Adipocyte (in vitro differentiated cells): ENCODE results near the gene OR6X1.

Experiments used
- DNase-seq: peaks from one replicate; pipeline ENCODE4 v3.0.0-alpha.2; 2015; ENCODE audit warnings: low read depth
- H3K27me3 ChIP-seq: replicated peaks from 2 replicates; pipeline ENCODE4 v1.7.0; 2013; ENCODE audit warnings: mild to moderate bottlenecking, low read length, moderate library complexity; ENCODE audit not compliant: control insufficient read depth, insufficient read depth
- H3K36me3 ChIP-seq: 2 replicates; pipeline ENCODE4 v1.7.0; 2013; ENCODE audit warnings: low read length, mild to moderate bottlenecking, moderate library complexity; ENCODE audit not compliant: control insufficient read depth, insufficient read depth, severe bottlenecking
- H3K4me1 ChIP-seq: 2 replicates; pipeline ENCODE4 v1.7.0; 2013; ENCODE audit warnings: mild to moderate bottlenecking, low read length, moderate library complexity; ENCODE audit not compliant: control insufficient read depth, insufficient read depth
- H3K4me3 ChIP-seq: 2 replicates; pipeline ENCODE4 v1.7.0; 2013; ENCODE audit warnings: mild to moderate bottlenecking, low read length, moderate library complexity
- H3K9ac ChIP-seq: 2 replicates; pipeline ENCODE4 v1.7.0; 2013; ENCODE audit warnings: mild to moderate bottlenecking, low read length, moderate library complexity
- H3K9me3 ChIP-seq: 2 replicates; pipeline ENCODE4 v1.7.0; 2013; ENCODE audit warnings: mild to moderate bottlenecking, low read length, moderate library complexity; ENCODE audit not compliant: control insufficient read depth

The OR6X1 gene

GRCh38 chr11:123775715-123776549 lies 21.6 kb upstream of the OR6X1 start:
- Histone ChIP-seq H3K4me1 (no peaks in the 10 kb centered on the region), H3K4me3 (no peak overlapping the region), H3K36me3 (no peaks in the 10 kb centered on the region), H3K9me3 (no peaks in the 10 kb centered on the region), H3K27me3 (no peaks in the 10 kb centered on the region), H3K9ac (no peak overlapping the region)
- no peak for DNase-seq

- Histone ChIP-seq H3K4me3 (no peak overlapping the region), H3K9ac (no peak overlapping the region), H3K4me1 (no peaks in the 10 kb centered on the region), H3K36me3 (no peaks in the 10 kb centered on the region), H3K9me3 (no peaks in the 10 kb centered on the region), H3K27me3 (no peaks in the 10 kb centered on the region)
- DNase-seq = no peak
These were observed 21.0 kb upstream of the OR6X1 start for GRCh38 chr11:123775289-123775688.

- no peaks in the 10 kb centered on the region for H3K9me3 ChIP-seq
- no peak overlapping the region for H3K9ac ChIP-seq
- no peaks in the 10 kb centered on the region for H3K36me3 ChIP-seq
These were observed 19.6 kb upstream of the OR6X1 start for GRCh38 chr11:123773959-123774358.

GRCh38 chr11:123773026-123773425 lies 18.7 kb upstream of the OR6X1 start:
- H3K4me3 ChIP-seq = no peak overlapping the region
- H3K36me3 ChIP-seq = no peaks in the 10 kb centered on the region
- H3K9ac ChIP-seq = no peak overlapping the region

More at GRCh38 chr11:123773959-123774358, 19.6 kb upstream of the OR6X1 start:
- Histone ChIP-seq H3K4me3 (no peak overlapping the region), H3K4me1 (no peaks in the 10 kb centered on the region), H3K27me3 (no peaks in the 10 kb centered on the region)
- DNase-seq = no peak

GRCh38 chr11:123771664-123772063 lies 17.3 kb upstream of the OR6X1 start:
- no peak for DNase-seq
- Histone ChIP-seq H3K9me3 (no peaks in the 10 kb centered on the region), H3K27me3 (no peaks in the 10 kb centered on the region), H3K9ac (no peak overlapping the region), H3K4me3 (no peak overlapping the region), H3K4me1 (no peaks in the 10 kb centered on the region), H3K36me3 (no peaks in the 10 kb centered on the region)

More at GRCh38 chr11:123773026-123773425, 18.7 kb upstream of the OR6X1 start:
- no peaks in the 10 kb centered on the region for H3K27me3 ChIP-seq
- H3K9me3 ChIP-seq = no peaks in the 10 kb centered on the region
- H3K4me1 ChIP-seq = no peaks in the 10 kb centered on the region
- DNase-seq = no peak

GRCh38 chr11:123770712-123771111 lies 16.4 kb upstream of the OR6X1 start:
- Histone ChIP-seq H3K27me3 (no peaks in the 10 kb centered on the region), H3K36me3 (no peaks in the 10 kb centered on the region), H3K4me3 (no peak overlapping the region), H3K9me3 (no peaks in the 10 kb centered on the region), H3K9ac (no peak overlapping the region), H3K4me1 (no peaks in the 10 kb centered on the region)
- no peak for DNase-seq

- peaks cover 15% of the 10 kb centered on the region for H3K9me3 ChIP-seq
- DNase-seq = no peak
These were observed 11.3 kb upstream of the OR6X1 start for GRCh38 chr11:123765601-123766000.

GRCh38 chr11:123762422-123762821 lies 8.1 kb upstream of the OR6X1 start:
- Histone ChIP-seq H3K36me3 (no peaks in the 10 kb centered on the region), H3K9me3 (peaks cover 15% of the 10 kb centered on the region), H3K9ac (no peak overlapping the region), H3K4me1 (no peaks in the 10 kb centered on the region), H3K4me3 (no peak overlapping the region), H3K27me3 (no peaks in the 10 kb centered on the region)
- no peak for DNase-seq

More at GRCh38 chr11:123765601-123766000, 11.3 kb upstream of the OR6X1 start:
- no peaks in the 10 kb centered on the region for H3K36me3 ChIP-seq
- H3K4me1 ChIP-seq = no peaks in the 10 kb centered on the region
- H3K27me3 ChIP-seq = no peaks in the 10 kb centered on the region
- H3K4me3 ChIP-seq = no peak overlapping the region
- H3K9ac ChIP-seq = no peak overlapping the region

- no peaks in the 10 kb centered on the region for H3K36me3 ChIP-seq
- H3K4me1 ChIP-seq = no peaks in the 10 kb centered on the region
- H3K4me3 ChIP-seq = no peak overlapping the region
- peaks cover 6% of the 10 kb centered on the region for H3K27me3 ChIP-seq
- no peak for DNase-seq
- peaks cover 15% of the 10 kb centered on the region for H3K9me3 ChIP-seq
- H3K9ac ChIP-seq = no peak overlapping the region
These were observed 6.6 kb upstream of the OR6X1 start for GRCh38 chr11:123760894-123761293.

GRCh38 chr11:123757976-123758375 lies 3.7 kb upstream of the OR6X1 start:
- DNase-seq = no peak
- Histone ChIP-seq H3K27me3 (peaks cover 14% of the 10 kb centered on the region), H3K4me1 (no peaks in the 10 kb centered on the region), H3K9me3 (peaks cover 11% of the 10 kb centered on the region), H3K36me3 (no peaks in the 10 kb centered on the region), H3K4me3 (no peak overlapping the region), H3K9ac (no peak overlapping the region)

GRCh38 chr11:123755813-123756212 lies 1.5 kb upstream of the OR6X1 start:
- H3K9ac ChIP-seq = no peak overlapping the region
- peaks cover 19% of the 10 kb centered on the region for H3K27me3 ChIP-seq
- H3K9me3 ChIP-seq = no peaks in the 10 kb centered on the region
- H3K4me1 ChIP-seq = no peaks in the 10 kb centered on the region
- H3K36me3 ChIP-seq = no peaks in the 10 kb centered on the region
- no peak for DNase-seq
- H3K4me3 ChIP-seq = no peak overlapping the region

GRCh38 chr11:123755344-123755743 lies 1.0 kb upstream of the OR6X1 start:
- no peak overlapping the region for H3K4me3 ChIP-seq
- no peak overlapping the region for H3K9ac ChIP-seq
- no peaks in the 10 kb centered on the region for H3K4me1 ChIP-seq
- no peaks in the 10 kb centered on the region for H3K9me3 ChIP-seq
- DNase-seq = no peak
- peaks cover 19% of the 10 kb centered on the region for H3K27me3 ChIP-seq
- H3K36me3 ChIP-seq = no peaks in the 10 kb centered on the region
